ENCODE measurements around the gene GSG1L.

DNA sequence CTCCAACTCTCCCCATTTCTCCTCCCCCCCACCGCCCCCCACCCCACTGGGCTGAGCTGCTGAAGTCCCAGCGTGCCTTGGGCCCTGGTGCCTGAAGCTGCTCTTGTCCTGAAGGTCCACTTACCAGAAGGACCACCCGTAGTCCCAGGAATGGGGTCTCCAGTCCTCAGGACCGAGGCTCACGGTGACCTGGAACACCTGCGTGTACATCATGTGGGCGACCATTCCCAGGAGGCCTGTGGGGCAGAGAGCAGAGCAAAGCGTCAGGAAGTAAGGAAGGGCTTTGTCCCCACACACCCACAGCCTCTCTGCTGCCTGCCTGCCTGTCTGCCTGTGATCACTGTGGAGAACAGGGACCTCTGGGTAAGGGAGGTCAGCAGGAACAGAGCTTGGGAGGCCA lies 218.7 kb downstream of the GSG1L start:
- TF ChIP-seq SUZ12 (IDR thresholded peaks at IDR 0.05), result no peak
- no peak for TF ChIP-seq FOXM1 (IDR thresholded peaks at IDR 0.05; ENCODE audit: borderline replicate concordance)
- TF ChIP-seq, protein P1, sequence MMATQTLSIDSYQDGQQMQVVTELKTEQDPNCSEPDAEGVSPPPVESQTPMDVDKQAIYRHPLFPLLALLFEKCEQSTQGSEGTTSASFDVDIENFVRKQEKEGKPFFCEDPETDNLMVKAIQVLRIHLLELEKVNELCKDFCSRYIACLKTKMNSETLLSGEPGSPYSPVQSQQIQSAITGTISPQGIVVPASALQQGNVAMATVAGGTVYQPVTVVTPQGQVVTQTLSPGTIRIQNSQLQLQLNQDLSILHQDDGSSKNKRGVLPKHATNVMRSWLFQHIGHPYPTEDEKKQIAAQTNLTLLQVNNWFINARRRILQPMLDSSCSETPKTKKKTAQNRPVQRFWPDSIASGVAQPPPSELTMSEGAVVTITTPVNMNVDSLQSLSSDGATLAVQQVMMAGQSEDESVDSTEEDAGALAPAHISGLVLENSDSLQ (IDR thresholded peaks at IDR 0.05), result no peak
- TF ChIP-seq TARDBP (IDR thresholded peaks at IDR 0.05), result no peak
- no peak for TF ChIP-seq SP1 (IDR thresholded peaks at IDR 0.05)
- TF ChIP-seq FOXK2 (IDR thresholded peaks at IDR 0.05), result no peak
- no peak for TF ChIP-seq ZNF384 (IDR thresholded peaks at IDR 0.05)
- no peak for TF ChIP-seq BHLHE40 (IDR thresholded peaks at IDR 0.05; ENCODE audit: borderline replicate concordance)
- TF ChIP-seq ELF4 (IDR thresholded peaks at IDR 0.05), result no peak
- no peak for TF ChIP-seq FOXA1 (IDR thresholded peaks at IDR 0.05)
